HG02870 (cell line): ENCODE results near the gene FTH1.

ENCODE experiments used
- ATAC-seq: cut with Tn5 transposase; IDR thresholded peaks from one replicate; pipeline ENCODE4 v1.9.1; 2021; ENCODE audit warnings: mild to moderate bottlenecking, moderate library complexity; ENCODE audit not compliant: unreplicated experiment

The FTH1 gene

DNA sequence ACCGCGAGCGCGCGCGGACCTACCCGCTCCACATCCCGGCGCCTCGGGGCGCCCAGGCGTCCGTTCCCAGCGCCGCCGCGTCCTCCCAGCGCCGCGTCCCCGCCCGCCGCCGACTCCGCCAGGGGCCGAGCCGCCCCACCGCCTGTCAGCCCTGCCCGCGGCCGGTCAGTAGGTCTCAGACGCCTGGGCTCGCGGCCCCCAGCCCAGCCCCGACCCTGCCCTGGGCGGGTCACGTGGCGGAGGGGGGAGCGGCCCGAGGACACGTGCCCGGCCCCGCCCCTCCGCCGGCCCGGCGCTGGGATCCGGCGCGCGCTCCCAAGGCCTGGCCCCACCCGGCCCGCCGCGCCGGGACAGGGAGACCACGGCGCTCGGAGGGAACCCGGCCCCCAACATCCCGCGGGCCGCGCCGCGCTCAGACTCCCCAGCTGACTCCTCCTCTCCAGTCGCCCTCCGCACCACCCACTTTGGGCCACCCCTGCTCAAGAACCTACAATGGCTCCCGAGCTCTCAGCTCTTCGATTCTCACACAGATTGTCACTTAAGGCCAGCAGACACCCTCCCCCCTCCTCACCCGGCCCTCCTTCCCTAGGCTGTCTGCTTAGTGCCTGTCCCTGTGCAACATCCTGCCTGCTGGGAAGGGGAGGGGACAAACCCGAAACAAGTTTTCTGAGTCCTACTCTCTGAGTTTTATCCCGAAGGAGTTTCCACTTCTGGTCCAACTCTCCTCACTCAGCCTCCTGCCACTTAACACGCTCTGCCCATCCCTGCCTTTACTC, 49.9 kb downstream of the FTH1 start, which contains the start of gene RAB3IL1:
Gene RAB3IL1, minus strand, starts transcription at position 233 of the 776 bp plus-strand sequence. Its CDS starts 199 bp downstream, at position 34.
- ATAC-seq: no peak

- no peak for ATAC-seq
Measured at GRCh38 chr11:61916737-61917333, 50.6 kb downstream of the FTH1 start.

DNA sequence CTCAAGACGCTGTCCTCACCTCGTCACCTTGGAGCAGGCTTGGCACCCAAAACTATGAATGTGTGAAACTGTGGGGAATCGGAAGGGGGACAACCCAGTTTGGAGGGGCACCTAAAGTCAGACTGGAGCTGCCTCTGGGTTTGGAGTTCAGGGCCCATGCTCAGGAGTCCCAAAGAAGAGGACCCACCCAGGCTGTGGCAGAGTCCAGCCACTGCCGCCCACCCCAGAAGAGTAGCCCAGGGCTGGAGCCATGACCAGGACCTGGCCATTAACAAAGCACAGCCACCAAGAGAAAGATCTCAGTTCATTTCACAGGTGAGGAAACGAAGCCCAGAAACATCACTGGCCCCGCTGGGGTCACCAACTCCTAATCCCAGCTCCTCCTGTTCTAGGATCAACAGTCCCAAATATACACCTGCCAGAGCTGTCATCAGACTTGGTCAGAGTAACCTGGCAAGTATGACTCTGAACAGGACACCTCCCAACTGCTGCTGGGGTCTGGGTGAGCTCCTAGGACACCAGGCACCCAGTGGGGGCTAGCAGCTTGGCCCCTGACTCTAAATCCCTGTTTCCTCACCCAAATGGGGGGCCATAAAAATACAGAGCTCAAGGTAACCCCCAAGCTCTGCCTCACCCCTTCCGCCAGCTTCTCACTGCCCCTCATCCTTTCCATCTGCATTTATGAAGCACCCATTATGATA, 52.8 kb downstream of the FTH1 start:
- ATAC-seq: no peak
